Measurements from ENCODE around the gene SLC12A1.
"Not testable (repeated sequence)": the region's sequence is repeated elsewhere in the genome, so short reads cannot be mapped to it uniquely, and the experiment has no call there.

DNA sequence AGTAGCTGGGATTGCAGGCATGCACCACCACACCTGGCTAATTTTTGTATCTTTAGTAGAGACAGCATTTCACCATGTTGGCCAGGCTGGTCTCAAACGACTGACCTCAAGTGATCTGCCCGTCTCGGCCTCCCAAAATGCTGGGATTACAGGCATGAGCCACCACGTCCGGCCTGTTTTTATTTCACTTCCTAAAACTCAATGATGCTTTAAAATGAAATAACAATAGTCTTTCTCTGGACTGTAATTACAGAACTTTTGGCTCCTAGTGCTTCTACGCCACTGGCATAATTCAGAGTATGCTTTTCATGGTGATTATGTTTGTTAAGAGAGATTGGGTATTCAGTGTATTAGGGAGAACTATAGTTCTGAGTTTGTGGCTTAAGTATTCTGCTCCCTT, 120.1 kb downstream of the SLC12A1 start:
- not testable (repeated sequence) for TF ChIP-seq POLR2A (IDR thresholded peaks at IDR 0.05)
- TF ChIP-seq, protein P1, sequence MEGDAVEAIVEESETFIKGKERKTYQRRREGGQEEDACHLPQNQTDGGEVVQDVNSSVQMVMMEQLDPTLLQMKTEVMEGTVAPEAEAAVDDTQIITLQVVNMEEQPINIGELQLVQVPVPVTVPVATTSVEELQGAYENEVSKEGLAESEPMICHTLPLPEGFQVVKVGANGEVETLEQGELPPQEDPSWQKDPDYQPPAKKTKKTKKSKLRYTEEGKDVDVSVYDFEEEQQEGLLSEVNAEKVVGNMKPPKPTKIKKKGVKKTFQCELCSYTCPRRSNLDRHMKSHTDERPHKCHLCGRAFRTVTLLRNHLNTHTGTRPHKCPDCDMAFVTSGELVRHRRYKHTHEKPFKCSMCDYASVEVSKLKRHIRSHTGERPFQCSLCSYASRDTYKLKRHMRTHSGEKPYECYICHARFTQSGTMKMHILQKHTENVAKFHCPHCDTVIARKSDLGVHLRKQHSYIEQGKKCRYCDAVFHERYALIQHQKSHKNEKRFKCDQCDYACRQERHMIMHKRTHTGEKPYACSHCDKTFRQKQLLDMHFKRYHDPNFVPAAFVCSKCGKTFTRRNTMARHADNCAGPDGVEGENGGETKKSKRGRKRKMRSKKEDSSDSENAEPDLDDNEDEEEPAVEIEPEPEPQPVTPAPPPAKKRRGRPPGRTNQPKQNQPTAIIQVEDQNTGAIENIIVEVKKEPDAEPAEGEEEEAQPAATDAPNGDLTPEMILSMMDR (IDR thresholded peaks at IDR 0.05) = not testable (repeated sequence)
